ENCODE measurements around the gene BGLAP. TPM values are rescaled to one million over a fixed set of nuclear protein-coding genes. Genes with fewer than 3 reads are reported as not detected.
"Not testable (repeated sequence)": the region's sequence is repeated elsewhere in the genome, so short reads cannot be mapped to it uniquely, and the experiment has no call there.

Gene BGLAP
- total RNA-seq, 8 experiments from 2014 or later, result 0.36 to 2.6 (median 0.93) TPM

GRCh38 chr1:156212833-156213643 is 28.9 kb upstream of the BGLAP start, which contains the start of gene PMF1:
PMF1 (plus strand) TSS chr1:156213007; CDS start chr1:156213016, 9 bp downstream.
- peak; percentile 93 to 96 (median 95) for ATAC-seq (replicated peaks in 6 of 8)
- WGBS, 10 experiments, result 0 to 5% (median 1%) methylated on average over 3 to 31 of the region's 61 CpGs; no CpG with 5 or more reads in 3 of the 10 experiments
- peaks cover 12% of the 10 kb centered on the region in 2 donors for H3K4me1 ChIP-seq (replicated peaks in 1 of 2)

GRCh38 chr1:156213644-156213966 is 28.4 kb upstream of the BGLAP start:
- Histone ChIP-seq H3K4me1 (replicated peaks in 1 of 2) (peaks cover 12% of the 10 kb centered on the region in 2 donors), H3K27ac (peak overlapping the region; percentile 98 to 99), H3K4me3 (peak overlapping the region; percentile 58 to 82 (median 67))
- ATAC-seq (replicated peaks in 6 of 8), result no peak
- in situ Hi-C loops (cut with MboI; ENCODE audit: low pct_unique_long_range_greater_than_20kb in 2 of 9, low sequenced_read_pairs in 9 of 9, unreplicated experiment in 9 of 9), result loop anchor here in 3 of 9 experiments (10.0 to 25.0 kb wide), 2 partner anchors 69 to 126 kb away; partner anchors contain the start of gene MEX3A (in 2 of the 3)
- WGBS, 10 experiments, result 0 to 73% (median 23%) methylated on average over 1 to 11 of the region's 11 CpGs

More at GRCh38 chr1:156212833-156213643, 28.9 kb upstream of the BGLAP start, which contains the start of gene PMF1:
- Histone ChIP-seq H3K4me3 (peak within 1 kb of the TSS; percentile 58 to 82 (median 67)), H3K27ac (peak within 1 kb of the TSS; percentile 98 to 99)
- in situ Hi-C loops (cut with MboI; ENCODE audit: low pct_unique_long_range_greater_than_20kb in 2 of 9, low sequenced_read_pairs in 9 of 9, unreplicated experiment in 9 of 9), result loop anchor here in 3 of 9 experiments (10.0 to 25.0 kb wide), 2 partner anchors 68 to 126 kb away; partner anchors contain the start of gene MEX3A (in 2 of the 3)

- Histone ChIP-seq H3K4me3 (peak overlapping the region; percentile 58 to 82 (median 67)), H3K4me1 (replicated peaks in 1 of 2) (peaks cover 12% of the 10 kb centered on the region in 2 donors), H3K27ac (peak overlapping the region; percentile 98 to 99)
- in situ Hi-C loops (cut with MboI; ENCODE audit: low pct_unique_long_range_greater_than_20kb in 2 of 9, low sequenced_read_pairs in 9 of 9, unreplicated experiment in 9 of 9), result loop anchor here in 3 of 9 experiments (10.0 to 25.0 kb wide), 2 partner anchors 69 to 127 kb away; partner anchors contain the start of gene MEX3A (in 2 of the 3)
- 77 to 95% (median 87%) methylated on average over 4 to 16 of the region's 16 CpGs; no CpG with 5 or more reads in 1 of the 10 experiments for WGBS, 10 experiments
- no peak for ATAC-seq (replicated peaks in 6 of 8)
Measured at GRCh38 chr1:156214024-156214748, 27.8 kb upstream of the BGLAP start.

GRCh38 chr1:156216361-156217086 is 25.5 kb upstream of the BGLAP start:
- not testable (repeated sequence) for H3K27ac ChIP-seq; H3K4me3 ChIP-seq; ATAC-seq (replicated peaks in 6 of 8)
- peaks cover 12% of the 10 kb centered on the region in 2 donors for H3K4me1 ChIP-seq (replicated peaks in 1 of 2)
- in situ Hi-C loops (cut with MboI; ENCODE audit: low pct_unique_long_range_greater_than_20kb in 2 of 9, low sequenced_read_pairs in 9 of 9, unreplicated experiment in 9 of 9), result loop anchor here in 3 of 9 experiments (10.0 to 25.0 kb wide), 2 partner anchors 72 to 129 kb away; partner anchors contain the start of gene MEX3A (in 2 of the 3)
- WGBS, 10 experiments, result 95 to 100% (median 97%) methylated on average over 1 to 21 of the region's 55 CpGs; no CpG with 5 or more reads in 5 of the 10 experiments

- in situ Hi-C loops (cut with MboI; ENCODE audit: low pct_unique_long_range_greater_than_20kb in 2 of 9, low sequenced_read_pairs in 9 of 9, unreplicated experiment in 9 of 9), result loop anchor here in 3 of 9 experiments (10.0 to 25.0 kb wide), 2 partner anchors 73 to 131 kb away; partner anchors contain the start of gene MEX3A (in 2 of the 3)
- no peak for ATAC-seq (replicated peaks in 6 of 8)
- no peak overlapping the region for H3K27ac ChIP-seq
- peaks cover 7% of the 10 kb centered on the region in 2 donors for H3K4me1 ChIP-seq (replicated peaks in 1 of 2)
- no peak overlapping the region for H3K4me3 ChIP-seq
- WGBS, 10 experiments, result 31 to 100% (median 95%) methylated on average over 1 to 2 of the region's 2 CpGs
Measured at GRCh38 chr1:156217871-156218270, 24.1 kb upstream of the BGLAP start.

GRCh38 chr1:156220226-156220625 is 21.8 kb upstream of the BGLAP start:
- no peak overlapping the region for H3K27ac ChIP-seq
- H3K4me3 ChIP-seq, result no peak overlapping the region
- ATAC-seq (replicated peaks in 6 of 8), result no peak
- 80 to 100% (median 94%) methylated on average over 1 to 8 of the region's 9 CpGs; no CpG with 5 or more reads in 4 of the 10 experiments for WGBS, 10 experiments
- no peaks in the 10 kb centered on the region for H3K4me1 ChIP-seq (replicated peaks in 1 of 2)
- in situ Hi-C loops (cut with MboI; ENCODE audit: low pct_unique_long_range_greater_than_20kb in 2 of 9, low sequenced_read_pairs in 9 of 9, unreplicated experiment in 9 of 9), result loop anchor here in 5 of 9 experiments (10.0 to 25.0 kb wide), 4 partner anchors 75 to 135 kb away; partner anchors contain the start of gene MEX3A (in 3 of the 5)

- Histone ChIP-seq H3K4me3 (no peak overlapping the region), H3K27ac (no peak overlapping the region), H3K4me1 (replicated peaks in 1 of 2) (no peaks in the 10 kb centered on the region)
- WGBS, 10 experiments, result 89 to 100% (median 95%) methylated on average over 1 to 12 of the region's 13 CpGs; no CpG with 5 or more reads in 3 of the 10 experiments
- in situ Hi-C loops (cut with MboI; ENCODE audit: low pct_unique_long_range_greater_than_20kb in 2 of 9, low sequenced_read_pairs in 9 of 9, unreplicated experiment in 9 of 9), result loop anchor here in 5 of 9 experiments (10.0 to 25.0 kb wide), 4 partner anchors 77 to 137 kb away; partner anchors contain the start of gene MEX3A (in 3 of the 5)
- ATAC-seq (replicated peaks in 6 of 8), result no peak
Measured at GRCh38 chr1:156221986-156222692, 19.8 kb upstream of the BGLAP start.

- no peak for ATAC-seq (replicated peaks in 6 of 8)
- no peak overlapping the region for H3K4me3 ChIP-seq
- WGBS, 10 experiments, result 0 to 5% (median 0%) methylated on average over 1 to 2 of the region's 2 CpGs; no CpG with 5 or more reads in 3 of the 10 experiments
- H3K27ac ChIP-seq, result no peak overlapping the region
- H3K4me1 ChIP-seq (replicated peaks in 1 of 2), result no peaks in the 10 kb centered on the region
- in situ Hi-C loops (cut with MboI; ENCODE audit: low pct_unique_long_range_greater_than_20kb in 2 of 9, low sequenced_read_pairs in 9 of 9, unreplicated experiment in 9 of 9), result loop anchor here in 6 of 9 experiments (10.0 to 25.0 kb wide), 5 partner anchors 81 to 141 kb away; partner anchors contain the start of gene MEX3A (in 3 of the 6)
Measured at GRCh38 chr1:156225677-156226014, 16.3 kb upstream of the BGLAP start.

- no peak overlapping the region for H3K4me3 ChIP-seq
- no peak for ATAC-seq (replicated peaks in 6 of 8)
- 67 to 100% (median 89%) methylated on average over 1 to 2 of the region's 2 CpGs; no CpG with 5 or more reads in 2 of the 10 experiments for WGBS, 10 experiments
- H3K4me1 ChIP-seq (replicated peaks in 1 of 2), result no peaks in the 10 kb centered on the region
- in situ Hi-C loops (cut with MboI; ENCODE audit: low pct_unique_long_range_greater_than_20kb in 2 of 9, low sequenced_read_pairs in 9 of 9, unreplicated experiment in 9 of 9), result loop anchor here in 6 of 9 experiments (10.0 to 25.0 kb wide), 5 partner anchors 81 to 141 kb away; partner anchors contain the start of gene MEX3A (in 3 of the 6)
- no peak overlapping the region for H3K27ac ChIP-seq
Measured at GRCh38 chr1:156226116-156226538, 15.9 kb upstream of the BGLAP start.

GRCh38 chr1:156226782-156227181 is 15.2 kb upstream of the BGLAP start:
- in situ Hi-C loops (cut with MboI; ENCODE audit: low pct_unique_long_range_greater_than_20kb in 2 of 9, low sequenced_read_pairs in 9 of 9, unreplicated experiment in 9 of 9), result loop anchor here in 6 of 9 experiments (10.0 to 25.0 kb wide), 5 partner anchors 82 to 142 kb away; partner anchors contain the start of gene MEX3A (in 3 of the 6)
- 67 to 100% (median 100%) methylated on average over 1 to 3 of the region's 4 CpGs; no CpG with 5 or more reads in 4 of the 10 experiments for WGBS, 10 experiments
- ATAC-seq (replicated peaks in 6 of 8), result no peak
- Histone ChIP-seq H3K27ac (no peak overlapping the region), H3K4me3 (no peak overlapping the region), H3K4me1 (replicated peaks in 1 of 2) (no peaks in the 10 kb centered on the region)

GRCh38 chr1:156228501-156228900 is 13.5 kb upstream of the BGLAP start:
- WGBS, 10 experiments, result 70 to 100% (median 88%) methylated on average over 1 to 6 of the region's 7 CpGs; no CpG with 5 or more reads in 2 of the 10 experiments

More at GRCh38 chr1:156228501-156228900, 13.5 kb upstream of the BGLAP start:
- Histone ChIP-seq H3K4me1 (replicated peaks in 1 of 2) (no peaks in the 10 kb centered on the region), H3K4me3 (no peak overlapping the region), H3K27ac (no peak overlapping the region)
- ATAC-seq (replicated peaks in 6 of 8), result no peak
- in situ Hi-C loops (cut with MboI; ENCODE audit: low pct_unique_long_range_greater_than_20kb in 2 of 9, low sequenced_read_pairs in 9 of 9, unreplicated experiment in 9 of 9), result loop anchor here in 6 of 9 experiments (10.0 to 25.0 kb wide), 5 partner anchors 84 to 144 kb away; partner anchors contain the start of gene MEX3A (in 3 of the 6)

Measured in motor neuron (in vitro differentiated cells).